ENCODE measurements around the gene TRMT61A.
"Not testable (repeated sequence)": the region's sequence is repeated elsewhere in the genome, so short reads cannot be mapped to it uniquely, and the experiment has no call there.

- TF ChIP-seq USF2 (IDR thresholded peaks at IDR 0.05; ENCODE audit: borderline replicate concordance, low read depth, low read length); POLR2AphosphoS5 (IDR thresholded peaks at IDR 0.05; ENCODE audit: low read depth, low read length); REST (IDR thresholded peaks at IDR 0.05; ENCODE audit: low read depth, low read length); FOSL2 (IDR thresholded peaks at IDR 0.05; ENCODE audit: borderline replicate concordance, low read depth); SIN3A (IDR thresholded peaks at IDR 0.05; ENCODE audit: borderline replicate concordance, low read depth, low read length); RFX5 (IDR thresholded peaks at IDR 0.05; ENCODE audit: low read length); GABPA (IDR thresholded peaks at IDR 0.05; ENCODE audit: low read depth); CTCF (IDR thresholded peaks at IDR 0.05); ZBTB33 (IDR thresholded peaks at IDR 0.05; ENCODE audit: borderline replicate concordance, low read depth); NRF1 (IDR thresholded peaks at IDR 0.05; ENCODE audit: low read depth, low read length); FOXJ3 (CRISPR knock-in tag; IDR thresholded peaks at IDR 0.05); NFIC (IDR thresholded peaks at IDR 0.05; ENCODE audit: borderline replicate concordance): not testable (repeated sequence)
Measured at GRCh38 chr14:103525430-103526246, 3.4 kb upstream of the TRMT61A start.

All from SK-N-SH (cell line).